Tibial nerve (tissue), 4 donors: ENCODE measurements around the gene EPC2.

Experiments
- CTCF ChIP-seq, 5 experiments: fragments of 200-600 bp in 3 of 5; fragments of 450-650 bp in 2 of 5; sonication (generic) in 3 of 5; IDR thresholded peaks; one replicate each; pipeline ENCODE4 v1.5.1; 2016 to 2019; ENCODE audit warnings: antibody characterized with exemption in 5 of 5, mild to moderate bottlenecking in 3 of 5, moderate library complexity in 2 of 5
- EP300 ChIP-seq, 2 donors: sonication (generic); formaldehyde crosslinking; IDR thresholded peaks; one replicate each; pipeline ENCODE4 v1.6.1; 2017; ENCODE audit warnings: antibody characterized with exemption in 2 of 2, mild to moderate bottlenecking in 1 of 2
- POLR2A ChIP-seq, 2 donors: fragments of 450-650 bp; IDR thresholded peaks; one replicate each; pipeline ENCODE4 v1.6.1; 2017; ENCODE audit warnings: antibody characterized with exemption in 2 of 2, mild to moderate bottlenecking in 2 of 2, moderate library complexity in 2 of 2

GRCh38 chr2:148643421-148643820 lies 1.1 kb upstream of the EPC2 start:
- TF ChIP-seq CTCF (IDR thresholded peaks at IDR 0.05), result no peak
- no peak for TF ChIP-seq EP300 (IDR thresholded peaks at IDR 0.05)
- no peak for TF ChIP-seq POLR2A (IDR thresholded peaks at IDR 0.05)
